NAMALWA (cell line): Measurements from ENCODE around the gene TTC14.
A peak's percentile ranks its signal among the peaks of the same experiment; 100 is the strongest.

Experiments used
- DNase-seq: peaks from one replicate; pipeline ENCODE4 v3.0.0-alpha.2; 2015; ENCODE audit warnings: low spot score

Gene TTC14

GRCh38 chr3:180633722-180634121 lies 31.8 kb downstream of the TTC14 start:
- no peak for DNase-seq

GRCh38 chr3:180640987-180641386 lies 39.0 kb downstream of the TTC14 start:
- DNase-seq = no peak

- peak; percentile 32 for DNase-seq
Measured at GRCh38 chr3:180646187-180646790, 44.3 kb downstream of the TTC14 start.

GRCh38 chr3:180656406-180656805 lies 54.4 kb downstream of the TTC14 start:
- no peak for DNase-seq

- DNase-seq = no peak
Measured at GRCh38 chr3:180657094-180657493, 55.1 kb downstream of the TTC14 start.
